Stimulated activated naive CD4-positive, alpha-beta T cell treated with Interleukin-2 at 50 U/mL for 16 hours (primary cell): ENCODE data around the gene SALL1.

Experiments used
- DNase-seq: peaks from one replicate; lab custom pipeline; 2025; lab: John Stamatoyannopoulos, UW

SALL1 gene

GRCh38 chr16:51141106-51141505 is 10.0 kb downstream of the SALL1 start:
- no peak for DNase-seq

GRCh38 chr16:51140112-51140511 is 11.0 kb downstream of the SALL1 start:
- DNase-seq, result no peak

GRCh38 chr16:51139568-51139967 is 11.5 kb downstream of the SALL1 start:
- no peak for DNase-seq

GRCh38 chr16:51138178-51138577 is 12.9 kb downstream of the SALL1 start:
- DNase-seq, result no peak

GRCh38 chr16:51137097-51137496 is 14.0 kb downstream of the SALL1 start:
- DNase-seq, result no peak

- DNase-seq, result no peak
Observed at GRCh38 chr16:51134876-51135275, 16.2 kb downstream of the SALL1 start.

- DNase-seq, result no peak
Observed at GRCh38 chr16:51134269-51134812, 16.7 kb downstream of the SALL1 start.

- DNase-seq, result no peak
Observed at GRCh38 chr16:51133688-51134087, 17.4 kb downstream of the SALL1 start.

- no peak for DNase-seq
Observed at GRCh38 chr16:51133183-51133582, 17.9 kb downstream of the SALL1 start.

GRCh38 chr16:51132490-51133115 is 18.5 kb downstream of the SALL1 start:
- no peak for DNase-seq

GRCh38 chr16:51131619-51132018 is 19.5 kb downstream of the SALL1 start:
- DNase-seq, result no peak

GRCh38 chr16:51129105-51129504 is 22.0 kb downstream of the SALL1 start:
- DNase-seq, result no peak

GRCh38 chr16:51125992-51126391 is 25.1 kb downstream of the SALL1 start:
- no peak for DNase-seq

- no peak for DNase-seq
Observed at GRCh38 chr16:51124896-51125295, 26.2 kb downstream of the SALL1 start.

- no peak for DNase-seq
Observed at GRCh38 chr16:51121850-51122249, 29.2 kb downstream of the SALL1 start.

GRCh38 chr16:51120730-51121347 is 30.2 kb downstream of the SALL1 start:
- no peak for DNase-seq

GRCh38 chr16:51119973-51120729 is 30.9 kb downstream of the SALL1 start:
- DNase-seq, result no peak

GRCh38 chr16:51119556-51119955 is 31.5 kb downstream of the SALL1 start:
- no peak for DNase-seq

- no peak for DNase-seq
Observed at GRCh38 chr16:51116353-51116752, 34.7 kb downstream of the SALL1 start.

- DNase-seq, result no peak
Observed at GRCh38 chr16:51114382-51114781, 36.7 kb downstream of the SALL1 start.

- DNase-seq, result no peak
Observed at GRCh38 chr16:51113236-51114125, 37.6 kb downstream of the SALL1 start.

- no peak for DNase-seq
Observed at GRCh38 chr16:51112323-51112722, 38.7 kb downstream of the SALL1 start.
